ENCODE measurements around the gene NPC1L1. TPM values are rescaled to one million over a fixed set of nuclear protein-coding genes. Genes with fewer than 3 reads are reported as not detected.
"Not testable (repeated sequence)": the region's sequence is repeated elsewhere in the genome, so short reads cannot be mapped to it uniquely, and the experiment has no call there.

NPC1L1 gene
- total RNA-seq, 8 experiments from 2014 or later, result 0.05 to 0.24 (median 0.15) TPM; not detected in 3

DNA sequence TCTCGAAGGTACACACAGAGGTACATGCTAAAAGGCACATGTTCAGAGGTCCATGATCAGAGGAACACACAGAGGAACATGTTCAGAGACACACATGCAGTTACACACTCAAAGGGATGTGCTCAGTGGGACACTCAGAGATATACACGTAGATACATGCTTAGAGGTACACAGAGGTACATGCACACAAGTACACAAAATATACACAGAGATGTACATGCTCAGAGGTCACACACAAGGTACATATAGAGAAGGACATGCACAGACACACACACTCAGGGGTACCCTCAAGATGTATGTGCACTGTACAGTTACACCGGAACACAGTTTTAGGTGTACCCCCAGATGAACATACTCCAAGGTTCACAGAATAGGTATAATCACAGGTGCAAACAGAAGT is 18.8 kb downstream of the NPC1L1 start:
- in situ Hi-C loops (cut with MboI; ENCODE audit: low pct_unique_long_range_greater_than_20kb in 2 of 9, low sequenced_read_pairs in 9 of 9, unreplicated experiment in 9 of 9), result no loop called here
- no peak for ATAC-seq (replicated peaks in 6 of 8)
- Histone ChIP-seq H3K4me1 (replicated peaks in 1 of 2) (no peaks in the 10 kb centered on the region), H3K4me3 (no peak overlapping the region), H3K27ac (no peak overlapping the region)
- WGBS, 10 experiments, result 20 to 100% (median 90%) methylated on average over 1 to 2 of the region's 3 CpGs; no CpG with 5 or more reads in 4 of the 10 experiments

DNA sequence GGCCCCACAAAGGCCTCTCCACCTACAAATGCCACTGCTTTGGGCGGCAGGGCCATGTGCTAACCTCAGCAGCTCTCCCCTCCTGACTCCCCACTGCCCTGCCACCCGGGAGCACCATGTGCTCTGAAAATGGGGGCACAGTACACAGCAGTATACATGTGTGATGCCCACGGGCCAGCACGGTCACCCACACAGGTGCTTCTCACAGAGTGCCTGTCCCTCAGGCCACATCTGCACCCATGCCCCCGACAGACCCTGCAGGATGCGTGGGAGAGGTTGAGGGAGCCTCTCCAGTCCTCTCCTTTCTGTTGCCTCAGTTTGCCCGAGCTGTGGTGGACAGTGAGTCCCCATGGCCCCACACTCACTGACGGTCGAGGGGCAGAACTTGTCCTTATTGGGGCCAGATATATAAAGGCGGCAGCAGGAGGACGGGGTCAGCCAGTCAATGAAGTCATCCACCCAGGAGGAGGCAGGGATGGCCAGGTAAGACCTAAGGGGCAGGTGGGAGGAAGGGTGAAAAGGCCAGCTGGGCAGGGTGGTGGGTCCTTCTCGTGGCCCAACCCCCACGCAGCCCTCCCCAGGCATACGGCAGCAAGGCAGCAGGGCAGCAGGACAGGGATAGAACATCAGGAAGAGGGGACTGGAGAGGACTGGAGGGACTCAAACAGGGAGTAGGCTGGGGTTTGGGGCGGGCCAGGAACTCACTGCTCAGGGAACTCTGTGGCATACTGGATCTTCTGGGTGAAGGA is 19.6 kb downstream of the NPC1L1 start:
- 39 to 90% (median 85%) methylated on average over 2 to 6 of the region's 15 CpGs; no CpG with 5 or more reads in 4 of the 10 experiments for WGBS, 10 experiments
- no peaks in the 10 kb centered on the region for H3K4me1 ChIP-seq (replicated peaks in 1 of 2)
- in situ Hi-C loops (cut with MboI; ENCODE audit: low pct_unique_long_range_greater_than_20kb in 2 of 9, low sequenced_read_pairs in 9 of 9, unreplicated experiment in 9 of 9), result no loop called here
- H3K4me3 ChIP-seq, result no peak overlapping the region
- no peak for ATAC-seq (replicated peaks in 6 of 8)
- H3K27ac ChIP-seq, result no peak overlapping the region

DNA sequence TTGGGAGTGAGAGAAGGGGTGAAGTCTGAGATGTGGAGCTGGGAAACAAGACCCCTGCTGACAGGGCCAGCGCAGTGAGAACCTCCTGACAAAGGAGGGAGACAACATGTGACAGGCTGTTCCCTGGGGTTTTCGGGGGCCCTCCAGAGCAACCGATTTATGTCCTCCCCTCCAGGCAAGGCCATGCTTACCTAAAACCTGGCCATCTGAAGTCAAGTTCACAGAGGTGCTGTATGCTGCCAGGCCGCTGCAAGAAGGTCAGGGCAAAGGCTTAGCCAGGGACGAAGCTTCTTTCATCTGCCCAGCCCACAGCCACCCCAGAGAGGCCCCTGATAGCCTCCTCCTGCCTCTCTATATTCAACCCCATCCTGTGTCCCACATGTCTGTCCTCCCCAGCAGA is 20.6 kb downstream of the NPC1L1 start:
- WGBS, 10 experiments, result 60 to 80% (median 69%) methylated on average over 1 to 3 of the region's 5 CpGs; no CpG with 5 or more reads in 5 of the 10 experiments
- no peak overlapping the region for H3K27ac ChIP-seq
- in situ Hi-C loops (cut with MboI; ENCODE audit: low pct_unique_long_range_greater_than_20kb in 2 of 9, low sequenced_read_pairs in 9 of 9, unreplicated experiment in 9 of 9), result no loop called here
- no peak overlapping the region for H3K4me3 ChIP-seq
- no peak for ATAC-seq (replicated peaks in 6 of 8)
- H3K4me1 ChIP-seq (replicated peaks in 1 of 2), result no peaks in the 10 kb centered on the region

DNA sequence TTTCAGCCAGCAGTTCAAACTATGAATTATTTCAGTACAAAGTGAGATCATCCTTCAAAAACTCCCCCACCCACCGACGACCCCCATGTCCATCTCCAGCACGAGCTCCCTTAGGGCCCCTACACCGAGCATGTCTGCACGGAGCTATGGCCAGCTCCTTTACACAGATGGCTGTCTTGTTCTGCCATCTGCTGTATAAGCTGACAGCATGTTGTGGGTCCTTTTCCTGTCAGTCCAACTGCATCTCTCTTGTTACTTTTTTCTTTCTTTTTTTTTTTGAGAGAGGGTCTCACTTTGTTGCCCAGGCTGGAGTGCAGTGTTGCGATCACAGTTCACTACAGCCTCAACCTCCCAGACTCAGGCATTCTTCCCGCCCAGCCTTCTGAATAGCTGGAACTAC is 21.6 kb downstream of the NPC1L1 start:
- Histone ChIP-seq H3K4me1 (replicated peaks in 1 of 2) (no peaks in the 10 kb centered on the region), H3K4me3 (no peak overlapping the region), H3K27ac (no peak overlapping the region)
- no peak for ATAC-seq (replicated peaks in 6 of 8)
- in situ Hi-C loops (cut with MboI; ENCODE audit: low pct_unique_long_range_greater_than_20kb in 2 of 9, low sequenced_read_pairs in 9 of 9, unreplicated experiment in 9 of 9), result no loop called here
- 28 to 100% (median 70%) methylated on average over 1 to 4 of the region's 7 CpGs; no CpG with 5 or more reads in 3 of the 10 experiments for WGBS, 10 experiments

DNA sequence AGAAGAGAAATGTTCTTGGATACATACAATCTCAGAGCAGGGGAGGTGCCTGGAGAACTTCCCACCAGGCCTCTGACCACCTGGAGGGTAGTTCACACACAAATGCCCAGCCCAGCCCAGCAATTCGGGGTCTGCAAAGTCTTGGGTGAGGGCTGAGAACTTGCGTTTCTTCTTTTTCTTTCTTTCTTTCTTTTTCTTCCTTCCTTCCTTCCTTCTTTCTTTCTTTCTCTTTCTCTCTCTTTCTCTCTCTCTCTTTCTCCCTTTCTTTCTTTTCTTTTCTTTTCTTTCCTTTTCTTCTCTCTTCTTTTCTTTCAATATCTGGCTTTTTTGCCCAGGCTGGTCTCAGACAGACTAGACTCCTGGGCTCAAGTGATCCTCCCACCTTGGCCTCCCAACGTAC is 22.4 kb downstream of the NPC1L1 start:
- no peak for ATAC-seq (replicated peaks in 6 of 8)
- no peak overlapping the region for H3K27ac ChIP-seq
- H3K4me1 ChIP-seq (replicated peaks in 1 of 2), result no peaks in the 10 kb centered on the region
- H3K4me3 ChIP-seq, result no peak overlapping the region
- 39 to 91% (median 68%) methylated on average over 2 to 3 of the region's 3 CpGs; no CpG with 5 or more reads in 1 of the 10 experiments for whole genome bisulfite sequencing, 10 experiments
- in situ Hi-C loops (cut with MboI; ENCODE audit: low pct_unique_long_range_greater_than_20kb in 2 of 9, low sequenced_read_pairs in 9 of 9, unreplicated experiment in 9 of 9), result no loop called here

DNA sequence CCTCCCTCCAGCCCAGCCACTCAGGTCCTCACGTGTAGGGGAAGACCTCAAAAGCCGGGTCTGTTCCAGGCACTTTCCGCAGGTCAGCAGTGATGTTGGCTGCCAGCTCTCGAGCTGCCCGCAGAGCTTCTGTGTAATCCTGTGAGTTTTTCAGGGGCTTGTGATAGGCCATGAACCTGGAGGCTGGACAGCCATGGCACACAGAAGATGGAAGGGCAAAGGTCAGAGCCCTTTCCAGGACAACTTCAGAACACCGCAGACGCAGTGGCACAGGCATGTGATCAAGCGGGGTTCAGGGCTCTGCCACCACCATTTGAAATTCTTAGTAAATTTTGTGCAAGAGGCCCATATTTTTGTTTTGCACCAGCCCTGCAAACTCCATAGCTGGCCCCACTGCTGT is 24.0 kb downstream of the NPC1L1 start:
- ATAC-seq (replicated peaks in 6 of 8), result no peak
- Histone ChIP-seq H3K27ac (no peak overlapping the region), H3K4me1 (replicated peaks in 1 of 2) (no peaks in the 10 kb centered on the region), H3K4me3 (no peak overlapping the region)
- 67 to 100% (median 89%) methylated on average over 1 to 3 of the region's 8 CpGs; no CpG with 5 or more reads in 4 of the 10 experiments for WGBS, 10 experiments
- in situ Hi-C loops (cut with MboI; ENCODE audit: low pct_unique_long_range_greater_than_20kb in 2 of 9, low sequenced_read_pairs in 9 of 9, unreplicated experiment in 9 of 9), result no loop called here

DNA sequence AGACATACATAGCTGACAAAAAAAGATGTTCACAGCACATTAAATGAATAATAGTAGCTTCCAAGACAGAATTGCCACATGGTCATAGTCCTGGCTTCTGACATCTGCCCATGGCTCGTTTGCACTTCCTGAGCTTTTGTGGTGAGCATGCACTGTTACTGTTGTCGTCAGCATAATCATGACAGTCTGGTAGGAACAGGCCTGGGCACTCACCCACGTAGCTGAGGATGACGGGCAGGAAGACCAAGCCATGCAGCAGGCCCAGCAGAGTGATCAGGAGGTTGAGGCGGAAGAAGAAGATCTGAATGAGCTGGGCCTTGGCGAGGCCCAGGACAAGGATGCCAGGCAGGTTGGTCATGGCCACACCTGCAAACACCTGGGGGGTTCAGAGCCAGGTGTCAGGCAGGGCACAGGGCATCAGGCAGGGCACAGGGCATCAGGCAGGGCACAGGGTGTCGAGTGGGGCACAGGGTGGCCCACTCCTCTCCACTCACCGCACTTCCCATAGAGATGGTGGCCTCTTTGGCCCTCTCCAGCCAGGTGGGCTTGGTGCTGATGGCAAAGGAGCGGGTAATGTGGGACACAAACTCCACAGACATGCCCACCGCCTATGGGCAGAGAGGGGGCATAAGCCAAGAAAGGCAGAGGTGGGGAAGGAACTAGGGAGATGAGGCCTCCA is 25.4 kb downstream of the NPC1L1 start:
- Histone ChIP-seq H3K4me3 (no peak overlapping the region), H3K4me1 (replicated peaks in 1 of 2) (no peaks in the 10 kb centered on the region), H3K27ac (no peak overlapping the region)
- in situ Hi-C loops (cut with MboI; ENCODE audit: low pct_unique_long_range_greater_than_20kb in 2 of 9, low sequenced_read_pairs in 9 of 9, unreplicated experiment in 9 of 9), result no loop called here
- ATAC-seq (replicated peaks in 6 of 8), result peak in 2 of 8 experiments; percentile 49 to 75
- WGBS, 10 experiments, result 9 to 80% (median 66%) methylated on average over 1 to 5 of the region's 10 CpGs; no CpG with 5 or more reads in 3 of the 10 experiments

DNA sequence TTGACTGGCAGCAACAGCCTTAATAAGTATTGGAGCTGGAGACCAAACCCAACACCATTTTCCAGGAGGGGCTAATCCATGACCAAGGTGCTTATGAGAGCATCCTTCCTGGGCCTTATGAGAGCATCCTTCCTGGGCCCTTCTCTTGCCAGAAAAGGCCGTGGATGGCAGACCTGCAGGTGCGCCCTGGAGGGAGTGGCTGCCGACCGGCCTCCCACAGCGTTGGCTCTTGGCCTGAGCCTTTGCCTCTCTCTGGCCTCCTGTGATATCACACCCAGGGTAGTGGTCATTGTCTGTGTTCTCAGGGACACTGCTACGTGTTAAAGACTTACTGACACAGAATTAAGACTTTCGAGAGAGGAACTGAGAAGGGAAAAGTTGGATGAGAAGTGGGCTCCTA is 28.4 kb downstream of the NPC1L1 start:
- Histone ChIP-seq H3K4me1 (replicated peaks in 1 of 2) (no peaks in the 10 kb centered on the region), H3K4me3 (no peak overlapping the region), H3K27ac (no peak overlapping the region)
- in situ Hi-C loops (cut with MboI; ENCODE audit: low pct_unique_long_range_greater_than_20kb in 2 of 9, low sequenced_read_pairs in 9 of 9, unreplicated experiment in 9 of 9), result no loop called here
- WGBS, 10 experiments, result 40 to 88% (median 80%) methylated on average over 1 to 3 of the region's 7 CpGs; no CpG with 5 or more reads in 5 of the 10 experiments
- no peak for ATAC-seq (replicated peaks in 6 of 8)

DNA sequence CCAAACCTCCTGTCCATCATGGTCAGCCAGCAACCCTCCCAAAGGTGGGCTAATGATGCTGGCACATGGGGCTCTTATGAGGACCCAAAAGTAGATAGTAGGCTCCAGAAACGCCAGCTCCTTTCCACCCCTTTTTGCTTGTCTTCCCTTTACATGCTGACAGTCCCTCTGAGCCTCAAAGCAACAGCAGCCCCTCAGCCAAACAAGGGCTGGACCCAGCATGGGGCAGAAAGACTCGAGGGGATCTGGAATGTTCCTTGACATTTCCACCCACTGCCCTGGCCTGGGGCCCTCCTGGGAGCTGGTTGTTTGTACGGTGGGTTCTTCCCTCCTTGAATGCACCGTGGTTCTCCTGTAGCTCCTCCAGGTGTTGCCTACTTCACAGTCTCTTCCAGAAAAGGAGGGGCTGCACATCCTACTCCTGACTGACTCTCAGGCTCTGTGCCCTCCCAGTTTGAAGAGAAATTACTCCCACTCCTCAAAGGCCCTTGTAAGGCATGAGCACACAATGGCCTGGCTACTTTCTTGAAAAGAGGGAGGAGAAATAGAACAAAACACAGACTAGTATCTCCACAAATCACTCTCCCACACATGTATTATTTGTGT is 29.2 kb downstream of the NPC1L1 start:
- H3K27ac ChIP-seq, result no peak overlapping the region
- WGBS, 10 experiments, result 0 to 67% (median 36%) methylated on average over 1 to 4 of the region's 4 CpGs; no CpG with 5 or more reads in 4 of the 10 experiments
- H3K4me1 ChIP-seq (replicated peaks in 1 of 2), result no peaks in the 10 kb centered on the region
- no peak overlapping the region for H3K4me3 ChIP-seq
- no peak for ATAC-seq (replicated peaks in 6 of 8)
- in situ Hi-C loops (cut with MboI; ENCODE audit: low pct_unique_long_range_greater_than_20kb in 2 of 9, low sequenced_read_pairs in 9 of 9, unreplicated experiment in 9 of 9), result no loop called here

DNA sequence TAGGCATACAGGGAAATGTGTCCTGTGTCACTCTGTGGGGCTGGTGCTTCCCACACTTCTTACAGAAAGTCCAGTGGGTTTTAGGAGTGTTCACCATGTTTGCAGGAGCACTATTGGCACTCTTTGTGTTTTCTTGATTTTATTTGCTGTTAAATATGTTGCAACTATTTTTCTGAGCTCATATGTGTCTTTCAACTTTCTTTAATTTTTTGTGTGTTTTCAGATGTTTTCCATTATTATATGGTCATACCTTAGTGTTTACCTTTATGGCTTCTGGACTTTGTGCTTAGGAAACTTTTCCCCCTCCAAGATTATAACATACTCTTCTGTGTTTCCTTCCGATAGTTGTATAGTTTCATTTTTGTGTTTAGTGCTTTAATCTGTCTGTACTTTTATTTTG is 29.9 kb downstream of the NPC1L1 start:
- no peak overlapping the region for H3K27ac ChIP-seq
- H3K4me1 ChIP-seq (replicated peaks in 1 of 2), result no peaks in the 10 kb centered on the region
- ATAC-seq (replicated peaks in 6 of 8), result no peak
- WGBS, 10 experiments, result 20 to 100% (median 75%) methylated on average over 1 of the region's 1 CpG; no CpG with 5 or more reads in 3 of the 10 experiments
- in situ Hi-C loops (cut with MboI; ENCODE audit: low pct_unique_long_range_greater_than_20kb in 2 of 9, low sequenced_read_pairs in 9 of 9, unreplicated experiment in 9 of 9), result no loop called here
- no peak overlapping the region for H3K4me3 ChIP-seq

DNA sequence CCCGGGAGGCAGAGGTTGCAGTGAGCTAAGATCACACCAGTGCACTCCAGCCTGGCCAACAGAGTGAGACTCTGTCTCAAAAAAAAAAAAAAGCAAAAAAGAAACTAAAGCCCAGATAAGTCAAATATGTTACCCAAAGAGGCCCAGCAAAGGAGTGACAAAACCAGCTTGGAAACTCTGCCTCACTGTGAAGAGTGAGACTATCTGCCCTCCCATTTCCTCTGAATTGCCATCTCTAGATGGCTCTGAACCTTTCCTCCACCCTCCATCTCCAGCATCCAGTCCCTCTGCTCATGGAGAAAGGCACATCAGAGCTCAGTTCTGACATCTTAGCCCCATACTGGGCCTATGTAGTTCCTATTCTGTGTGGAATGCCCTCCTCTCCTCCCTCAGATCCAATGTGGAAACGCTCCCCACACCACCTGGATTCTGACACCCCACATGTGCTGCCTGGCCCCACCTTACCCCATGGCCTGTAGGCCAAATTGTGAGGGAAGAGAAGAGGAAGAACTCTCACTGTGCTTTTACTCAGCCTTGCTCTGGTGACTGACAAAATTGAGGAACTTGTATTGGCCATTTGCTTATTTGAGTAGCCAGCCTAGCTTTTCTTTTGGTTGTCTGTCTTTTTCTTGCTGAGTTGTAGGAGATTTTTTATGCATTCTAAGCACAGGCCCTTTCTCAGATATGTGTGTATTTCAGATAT is 32.7 kb downstream of the NPC1L1 start:
- Histone ChIP-seq H3K27ac (no peak overlapping the region), H3K4me3 (no peak overlapping the region), H3K4me1 (replicated peaks in 1 of 2) (no peaks in the 10 kb centered on the region)
- WGBS, 10 experiments, result 0 to 83% (median 10%) methylated on average over 1 of the region's 2 CpGs; no CpG with 5 or more reads in 4 of the 10 experiments
- no peak for ATAC-seq (replicated peaks in 6 of 8)
- in situ Hi-C loops (cut with MboI; ENCODE audit: low pct_unique_long_range_greater_than_20kb in 2 of 9, low sequenced_read_pairs in 9 of 9, unreplicated experiment in 9 of 9), result no loop called here

DNA sequence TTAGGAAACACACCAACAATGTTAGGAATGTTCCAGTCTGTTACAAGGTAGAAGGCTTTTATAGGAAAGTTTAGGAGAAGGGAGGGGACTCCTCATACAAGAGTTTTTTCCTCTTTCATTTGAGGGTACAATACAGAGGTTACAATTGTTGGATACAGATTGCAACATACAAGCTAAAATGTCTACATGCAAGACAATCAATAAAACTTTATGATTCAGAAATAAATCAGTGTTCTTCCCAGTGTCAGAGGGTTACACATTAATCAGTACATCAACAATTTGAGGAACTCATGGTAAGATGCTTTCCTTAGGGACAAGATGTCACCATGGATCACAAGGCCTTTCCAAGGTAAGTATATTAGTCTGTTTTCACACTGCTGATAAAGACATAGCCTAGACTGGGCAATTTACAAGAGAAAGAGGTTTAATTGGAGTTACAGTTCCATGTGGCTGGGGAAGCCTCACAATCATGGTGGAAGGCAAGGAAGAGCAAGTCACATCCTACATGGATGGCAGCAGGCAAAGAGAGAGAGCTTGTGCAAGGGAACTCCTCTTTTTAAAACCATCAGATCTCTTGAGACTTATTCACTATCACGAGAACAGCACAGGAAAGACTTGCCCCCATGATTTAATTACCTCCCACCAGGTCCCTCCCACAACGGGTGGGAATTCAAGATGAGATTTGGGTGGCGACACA is 34.4 kb downstream of the NPC1L1 start:
- in situ Hi-C loops (cut with MboI; ENCODE audit: low pct_unique_long_range_greater_than_20kb in 2 of 9, low sequenced_read_pairs in 9 of 9, unreplicated experiment in 9 of 9); H3K27ac ChIP-seq; H3K4me3 ChIP-seq; ATAC-seq (replicated peaks in 6 of 8); H3K4me1 ChIP-seq (replicated peaks in 1 of 2): not testable (repeated sequence)
- WGBS, 10 experiments, result 0 to 100% (median 74%) methylated on average over 1 to 3 of the region's 3 CpGs; no CpG with 5 or more reads in 2 of the 10 experiments

All from motor neuron (in vitro differentiated cells).